Measurements from ENCODE around the gene TICAM2. TPM values are rescaled to one million over a fixed set of nuclear protein-coding genes. Genes with fewer than 3 reads are reported as not detected.

Gene TICAM2
- total RNA-seq, 2 donors from 2014 or later, result 1.6 to 5.7 TPM

DNA sequence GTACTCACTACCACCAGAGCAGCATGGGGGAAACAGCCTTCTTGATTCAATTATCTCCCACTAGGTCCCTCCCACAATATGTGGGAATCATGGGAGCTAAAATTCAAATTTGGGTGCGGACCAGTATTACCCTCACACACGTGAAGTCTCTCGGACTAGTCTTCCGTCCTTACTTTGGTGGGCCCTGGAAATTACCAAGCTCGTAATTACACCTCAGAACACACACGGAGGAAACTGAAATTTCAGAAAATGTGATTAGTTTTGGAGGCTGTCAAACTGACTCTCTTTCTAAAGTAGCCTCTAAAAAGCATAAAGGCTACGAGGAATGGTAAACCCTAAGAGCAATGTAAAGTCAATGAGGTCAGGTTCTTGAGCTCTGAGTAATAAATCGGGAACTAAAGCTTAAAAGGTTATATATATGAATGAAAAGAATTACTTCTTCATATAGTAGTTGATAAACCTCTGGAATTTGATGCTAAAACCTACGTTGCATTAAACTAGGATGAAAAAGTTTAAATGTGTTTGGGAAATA, 56.9 kb downstream of the TICAM2 start:
- Histone ChIP-seq H3K27me3 (replicated peaks; ENCODE audit: insufficient read depth) (no peaks in the 10 kb centered on the region), H3K4me3 (peak overlapping the region; percentile 98), H3K36me3 (no peaks in the 10 kb centered on the region), H3K9me3 (peaks cover 6% of the 10 kb centered on the region), H3K27ac (peak overlapping the region; percentile 63 to 64), H3K4me1 (ENCODE audit: control insufficient read depth in 1 of 2, low read depth in 2 of 2) (peaks cover 17 to 19% of the 10 kb centered on the region in 2 donors)
- ATAC-seq (ENCODE audit: insufficient number of reproducible peaks, low FRiP score, low read depth) (no peak), DNase-seq (ENCODE audit: low spot score) (no peak)
- TF ChIP-seq, protein P1, sequence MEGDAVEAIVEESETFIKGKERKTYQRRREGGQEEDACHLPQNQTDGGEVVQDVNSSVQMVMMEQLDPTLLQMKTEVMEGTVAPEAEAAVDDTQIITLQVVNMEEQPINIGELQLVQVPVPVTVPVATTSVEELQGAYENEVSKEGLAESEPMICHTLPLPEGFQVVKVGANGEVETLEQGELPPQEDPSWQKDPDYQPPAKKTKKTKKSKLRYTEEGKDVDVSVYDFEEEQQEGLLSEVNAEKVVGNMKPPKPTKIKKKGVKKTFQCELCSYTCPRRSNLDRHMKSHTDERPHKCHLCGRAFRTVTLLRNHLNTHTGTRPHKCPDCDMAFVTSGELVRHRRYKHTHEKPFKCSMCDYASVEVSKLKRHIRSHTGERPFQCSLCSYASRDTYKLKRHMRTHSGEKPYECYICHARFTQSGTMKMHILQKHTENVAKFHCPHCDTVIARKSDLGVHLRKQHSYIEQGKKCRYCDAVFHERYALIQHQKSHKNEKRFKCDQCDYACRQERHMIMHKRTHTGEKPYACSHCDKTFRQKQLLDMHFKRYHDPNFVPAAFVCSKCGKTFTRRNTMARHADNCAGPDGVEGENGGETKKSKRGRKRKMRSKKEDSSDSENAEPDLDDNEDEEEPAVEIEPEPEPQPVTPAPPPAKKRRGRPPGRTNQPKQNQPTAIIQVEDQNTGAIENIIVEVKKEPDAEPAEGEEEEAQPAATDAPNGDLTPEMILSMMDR (IDR thresholded peaks at IDR 0.05), result no peak

DNA sequence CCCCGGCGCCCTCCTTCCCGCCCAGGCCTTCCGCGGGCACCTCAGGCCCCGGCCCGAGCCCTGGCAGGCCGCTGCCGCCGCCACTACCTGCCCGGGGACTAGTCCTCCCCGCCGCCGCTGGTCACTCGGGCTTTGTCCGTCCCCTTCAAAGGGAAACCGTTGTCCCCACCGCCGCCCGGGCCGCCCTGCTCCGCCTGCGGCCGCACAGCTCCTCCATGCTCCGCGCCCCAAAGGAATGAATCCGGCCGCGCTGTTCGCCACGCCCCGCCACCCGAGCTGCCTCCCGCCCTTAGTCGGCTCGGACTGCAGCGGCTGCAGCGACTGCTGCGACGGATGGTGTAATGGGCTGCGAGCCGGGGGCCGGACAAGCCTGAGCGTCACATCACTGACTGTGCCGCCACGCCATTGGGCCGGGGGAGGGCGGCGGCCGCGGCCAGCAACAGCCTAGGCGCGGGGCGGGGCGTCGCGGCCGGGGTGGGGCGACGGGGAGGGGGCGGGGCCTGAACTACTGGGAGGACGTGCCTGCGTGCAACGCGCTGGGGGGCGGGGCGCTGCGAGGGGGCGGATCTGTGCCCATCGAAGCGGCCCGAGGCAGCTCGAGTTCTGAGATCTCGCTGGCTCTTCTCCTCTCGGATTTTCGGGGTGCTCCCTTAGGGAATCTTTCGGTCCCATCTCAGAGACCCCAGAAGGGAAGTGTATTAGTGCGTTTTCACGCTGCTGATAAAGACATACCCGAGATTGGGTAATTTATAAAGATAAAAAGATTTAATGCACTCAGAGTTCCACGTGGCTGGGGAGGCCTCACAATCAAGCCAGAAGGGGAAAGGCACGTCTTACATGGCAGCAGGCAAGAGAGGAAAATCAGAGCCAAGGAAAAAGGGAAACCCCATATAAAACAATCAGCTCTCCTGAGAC, 57.6 kb downstream of the TICAM2 start, which contains the start of gene FEM1C:
Gene FEM1C, minus strand, starts transcription at position 340 of the 915 bp plus-strand sequence. CDS start 1,282 bp downstream, outside the sequence.
- Histone ChIP-seq H3K27ac (peak within 1 kb of the TSS; percentile 95 to 99), H3K27me3 (replicated peaks; ENCODE audit: insufficient read depth) (no peaks in the 10 kb centered on the region), H3K36me3 (no peaks in the 10 kb centered on the region), H3K4me3 (peak within 1 kb of the TSS; percentile 98), H3K4me1 (ENCODE audit: control insufficient read depth in 1 of 2, low read depth in 2 of 2) (peaks cover 24 to 25% of the 10 kb centered on the region in 2 donors), H3K9me3 (peaks cover 6% of the 10 kb centered on the region)
- TF ChIP-seq, protein P1 (IDR thresholded peaks at IDR 0.05), result no peak
- DNase-seq (ENCODE audit: low spot score) (peak; percentile 88), ATAC-seq (ENCODE audit: insufficient number of reproducible peaks, low FRiP score, low read depth) (peak; percentile 96)

DNA sequence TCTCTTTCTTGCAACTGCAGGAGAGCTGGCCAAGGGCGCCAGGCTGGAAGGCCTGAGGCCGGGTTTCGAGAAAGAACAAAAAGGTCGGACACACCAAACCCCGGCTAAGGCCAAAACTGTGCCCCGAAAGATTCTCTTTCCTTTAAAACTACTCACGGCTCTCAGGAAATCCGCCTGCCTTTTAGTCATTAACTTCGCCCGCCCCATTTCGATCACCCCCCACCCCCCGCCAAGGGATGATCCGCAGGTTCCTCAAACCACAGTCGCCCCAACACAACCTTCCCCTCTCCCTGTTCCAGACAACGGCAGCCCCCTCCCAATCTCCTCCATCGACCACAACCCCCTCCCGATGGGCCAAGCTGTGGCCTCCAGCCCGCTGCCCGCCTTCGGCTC, 58.2 kb downstream of the TICAM2 start:
- Histone ChIP-seq H3K4me1 (ENCODE audit: control insufficient read depth in 1 of 2, low read depth in 2 of 2) (peaks cover 29 to 31% of the 10 kb centered on the region in 2 donors), H3K9me3 (peaks cover 6% of the 10 kb centered on the region), H3K27ac (peak overlapping the region; percentile 95 to 99), H3K4me3 (peak overlapping the region; percentile 98), H3K27me3 (replicated peaks; ENCODE audit: insufficient read depth) (no peaks in the 10 kb centered on the region), H3K36me3 (no peaks in the 10 kb centered on the region)
- ATAC-seq (ENCODE audit: insufficient number of reproducible peaks, low FRiP score, low read depth), result peak; percentile 25
- DNase-seq (ENCODE audit: low spot score), result no peak
- TF ChIP-seq, protein P1 (IDR thresholded peaks at IDR 0.05), result no peak

DNA sequence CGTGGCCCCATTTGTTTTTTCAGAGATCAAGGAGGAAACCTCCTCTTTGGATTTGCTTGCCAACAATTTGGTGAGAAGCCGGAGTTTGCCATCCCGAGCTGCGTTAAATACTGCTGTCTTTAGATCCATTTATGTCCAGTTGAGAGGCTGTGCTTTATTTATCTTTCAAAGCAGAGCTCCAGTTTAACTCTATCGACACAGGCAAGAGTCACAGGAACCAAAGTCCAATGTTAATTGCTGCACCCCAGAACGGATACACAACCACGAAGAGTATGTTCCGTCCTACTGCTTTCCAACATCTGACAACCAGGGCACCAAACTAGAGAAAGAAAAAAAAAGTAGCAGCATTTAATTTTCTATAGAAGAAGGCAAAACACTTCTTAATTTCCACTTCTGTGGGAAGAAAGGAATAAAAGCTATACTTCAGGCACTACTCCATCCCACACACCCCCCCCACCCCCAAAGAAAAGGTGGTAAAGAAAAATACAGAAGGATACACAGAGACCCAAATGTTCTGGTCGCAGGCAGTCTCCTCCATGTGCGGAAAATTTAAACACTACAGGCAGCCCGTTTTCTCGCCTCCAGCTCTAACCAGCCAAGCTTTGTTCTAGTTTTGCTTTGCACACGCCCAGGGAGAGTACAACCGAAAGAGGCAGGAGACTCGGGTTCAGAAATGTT, 58.8 kb downstream of the TICAM2 start:
- ATAC-seq (ENCODE audit: insufficient number of reproducible peaks, low FRiP score, low read depth) (peak; percentile 13), DNase-seq (ENCODE audit: low spot score) (no peak)
- peak overlapping the region; percentile 95 to 99 for H3K27ac ChIP-seq
- TF ChIP-seq, protein P1 (IDR thresholded peaks at IDR 0.05), result no peak
- no peaks in the 10 kb centered on the region for H3K27me3 ChIP-seq (replicated peaks; ENCODE audit: insufficient read depth)
- peak overlapping the region; percentile 98 for H3K4me3 ChIP-seq
- H3K4me1 ChIP-seq (ENCODE audit: control insufficient read depth in 1 of 2, low read depth in 2 of 2), result peaks cover 33 to 36% of the 10 kb centered on the region in 2 donors
- no peaks in the 10 kb centered on the region for H3K36me3 ChIP-seq
- peaks cover 6% of the 10 kb centered on the region for H3K9me3 ChIP-seq
